Measurements from ENCODE around the gene LRBA.

The LRBA gene

DNA sequence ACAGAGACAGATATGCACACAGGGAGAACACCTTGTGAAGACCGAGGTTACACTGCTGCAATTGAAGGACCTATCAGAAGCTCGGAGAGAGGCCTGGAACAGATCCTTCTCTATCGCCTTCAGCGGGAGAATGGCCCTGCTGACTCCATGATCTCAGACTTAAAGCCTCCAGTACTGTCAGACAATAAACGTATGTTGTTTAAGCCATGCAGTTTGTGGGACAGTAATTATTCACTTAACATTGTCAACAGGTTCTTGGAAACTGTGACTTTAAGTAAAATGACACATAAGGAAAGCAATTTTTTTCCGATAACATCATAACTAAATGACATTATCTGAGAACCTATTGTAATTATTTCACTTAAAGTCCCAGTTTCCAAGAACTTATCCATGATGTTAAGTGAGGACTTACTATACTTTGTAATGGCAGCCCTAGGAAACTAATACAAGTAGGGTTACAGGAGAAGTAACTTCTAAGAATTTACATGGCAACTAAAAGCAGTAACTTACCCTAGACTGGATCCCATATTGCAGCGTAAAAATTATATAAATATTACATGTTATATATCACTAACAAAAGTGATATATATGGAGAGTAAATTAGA, 613.9 kb downstream of the LRBA start:
- CTCF ChIA-PET: no interaction called here
- no peak for DNase-seq (ENCODE audit: low spot score)
- TF ChIP-seq, protein P1, sequence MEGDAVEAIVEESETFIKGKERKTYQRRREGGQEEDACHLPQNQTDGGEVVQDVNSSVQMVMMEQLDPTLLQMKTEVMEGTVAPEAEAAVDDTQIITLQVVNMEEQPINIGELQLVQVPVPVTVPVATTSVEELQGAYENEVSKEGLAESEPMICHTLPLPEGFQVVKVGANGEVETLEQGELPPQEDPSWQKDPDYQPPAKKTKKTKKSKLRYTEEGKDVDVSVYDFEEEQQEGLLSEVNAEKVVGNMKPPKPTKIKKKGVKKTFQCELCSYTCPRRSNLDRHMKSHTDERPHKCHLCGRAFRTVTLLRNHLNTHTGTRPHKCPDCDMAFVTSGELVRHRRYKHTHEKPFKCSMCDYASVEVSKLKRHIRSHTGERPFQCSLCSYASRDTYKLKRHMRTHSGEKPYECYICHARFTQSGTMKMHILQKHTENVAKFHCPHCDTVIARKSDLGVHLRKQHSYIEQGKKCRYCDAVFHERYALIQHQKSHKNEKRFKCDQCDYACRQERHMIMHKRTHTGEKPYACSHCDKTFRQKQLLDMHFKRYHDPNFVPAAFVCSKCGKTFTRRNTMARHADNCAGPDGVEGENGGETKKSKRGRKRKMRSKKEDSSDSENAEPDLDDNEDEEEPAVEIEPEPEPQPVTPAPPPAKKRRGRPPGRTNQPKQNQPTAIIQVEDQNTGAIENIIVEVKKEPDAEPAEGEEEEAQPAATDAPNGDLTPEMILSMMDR (conservative IDR thresholded peaks at IDR 0.05; ENCODE audit: low read depth): no peak
- POLR2A ChIA-PET (ENCODE audit: low non-redundant PET): no interaction called here
- H3K27ac ChIP-seq: no peak overlapping the region

DNA sequence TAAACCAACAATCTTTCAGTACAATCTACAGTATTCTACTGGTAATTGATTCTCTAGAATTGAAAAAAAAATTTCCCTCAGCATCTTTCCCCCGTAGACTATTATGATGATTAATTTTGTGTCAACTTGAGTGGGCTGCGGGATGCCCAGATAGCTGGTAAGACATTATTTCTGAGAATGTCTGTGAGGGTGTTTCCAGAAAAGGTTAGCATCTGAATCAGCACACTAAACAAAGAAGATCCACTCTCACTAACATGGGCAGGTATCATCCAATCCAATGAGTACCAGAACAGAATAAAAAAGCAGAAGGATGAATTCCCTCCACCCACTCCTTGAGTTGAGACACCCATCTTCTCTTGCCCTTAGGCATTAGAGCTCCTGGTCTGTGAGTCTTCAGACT, 619.2 kb downstream of the LRBA start:
- DNase-seq (ENCODE audit: low spot score): no peak
- H3K27ac ChIP-seq: no peak overlapping the region
- TF ChIP-seq, protein P1 (conservative IDR thresholded peaks at IDR 0.05; ENCODE audit: low read depth): no peak
- POLR2A ChIA-PET (ENCODE audit: low non-redundant PET): no interaction called here
- CTCF ChIA-PET: no interaction called here

- TF ChIP-seq, protein P1 (conservative IDR thresholded peaks at IDR 0.05; ENCODE audit: low read depth): no peak
- ChIA-PET POLR2A (ENCODE audit: low non-redundant PET) (no interaction called here), CTCF (interaction anchor here (0.8 kb wide), 1 partner anchor 12 kb away, joined by 4 read pairs; no protein-coding TSS in a partner anchor)
- DNase-seq (ENCODE audit: low spot score): no peak
- H3K27ac ChIP-seq: no peak overlapping the region
These were observed 621.0 kb downstream of the LRBA start for GRCh38 chr4:150394046-150394445.

GRCh38 chr4:150391052-150391451, 624.0 kb downstream of the LRBA start:
- TF ChIP-seq, protein P1 (conservative IDR thresholded peaks at IDR 0.05; ENCODE audit: low read depth): no peak
- POLR2A ChIA-PET (ENCODE audit: low non-redundant PET): no interaction called here
- H3K27ac ChIP-seq: no peak overlapping the region
- CTCF ChIA-PET: no interaction called here
- DNase-seq (ENCODE audit: low spot score): no peak

GRCh38 chr4:150390531-150390910, 624.6 kb downstream of the LRBA start:
- ChIA-PET CTCF (no interaction called here), POLR2A (ENCODE audit: low non-redundant PET) (no interaction called here)
- TF ChIP-seq, protein P1 (conservative IDR thresholded peaks at IDR 0.05; ENCODE audit: low read depth): no peak
- no peak for DNase-seq (ENCODE audit: low spot score)
- H3K27ac ChIP-seq: no peak overlapping the region

DNA sequence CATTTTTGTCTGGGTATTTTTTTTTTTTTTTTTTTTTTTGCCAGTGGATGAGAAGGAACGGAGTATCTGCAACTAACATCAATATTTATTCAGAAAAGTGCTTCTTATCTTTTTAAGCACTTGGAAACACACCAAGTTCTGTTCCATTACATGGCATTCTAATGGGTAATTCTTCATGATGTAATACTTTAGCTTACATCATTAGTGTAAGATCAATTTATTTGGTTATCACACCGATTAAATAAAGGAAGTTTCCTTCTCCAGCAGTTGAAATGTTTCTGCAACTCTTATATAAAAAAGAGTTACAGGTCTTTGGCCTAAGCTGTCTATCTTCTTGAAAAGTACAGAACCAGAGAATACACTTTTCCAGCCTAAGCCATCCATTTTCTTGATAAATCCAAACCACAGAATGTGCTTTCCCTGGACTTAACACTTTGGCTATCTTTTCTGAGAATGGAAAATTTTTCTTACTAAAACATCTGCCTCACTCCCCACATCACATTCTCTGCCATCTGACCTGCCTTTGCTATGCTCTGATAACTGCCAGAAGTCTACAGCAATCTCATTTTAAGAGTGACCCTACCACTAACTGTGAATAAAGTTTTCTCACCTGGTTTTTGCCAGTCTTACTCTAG, 625.1 kb downstream of the LRBA start:
- POLR2A ChIA-PET (ENCODE audit: low non-redundant PET): no interaction called here
- DNase-seq (ENCODE audit: low spot score): no peak
- TF ChIP-seq, protein P1 (conservative IDR thresholded peaks at IDR 0.05; ENCODE audit: low read depth): no peak
- H3K27ac ChIP-seq: no peak overlapping the region
- CTCF ChIA-PET: no interaction called here

All from RWPE1 (cell line).